ENCODE data around the gene SIPA1. TPM values are rescaled to one million over a fixed set of nuclear protein-coding genes. Genes with fewer than 3 reads are reported as not detected.

Gene SIPA1
- total RNA-seq, 2 donors from 2014 or later, result 39.9 to 46.8 TPM

GRCh38 chr11:65629579-65629978 lies 8.3 kb upstream of the SIPA1 start:
- peaks cover 46% of the 10 kb centered on the region for H3K36me3 Mint-ChIP-seq (ENCODE audit: low read depth)

GRCh38 chr11:65630215-65630614 lies 7.7 kb upstream of the SIPA1 start:
- H3K9ac ChIP-seq (ENCODE audit: extremely low read depth, low read length, poor library complexity, severe bottlenecking), result no peak overlapping the region
- H3K27ac ChIP-seq (ENCODE audit: low read depth, low read length), result no peak overlapping the region
- no peaks in the 10 kb centered on the region for H3K9me3 ChIP-seq (ENCODE audit: control insufficient read depth, low read length)
- Mint-ChIP-seq H3K27me3 (ENCODE audit: insufficient read depth) (no peaks in the 10 kb centered on the region), H3K4me1 (no peaks in the 10 kb centered on the region), H3K27ac (no peak overlapping the region), H3K9me3 (no peaks in the 10 kb centered on the region), H3K36me3 (ENCODE audit: low read depth) (peaks cover 50% of the 10 kb centered on the region), H3K4me3 (no peak overlapping the region)
- H3K4me3 ChIP-seq (ENCODE audit: low read length), result no peak overlapping the region
- peaks cover 68% of the 10 kb centered on the region for H3K36me3 ChIP-seq (ENCODE audit: control insufficient read depth, insufficient read depth, low read length)
- no peak for TF ChIP-seq CTCF (conservative IDR thresholded peaks at IDR 0.05)
- 93 to 97% methylated on average over 10 to 11 of the region's 11 CpGs for WGBS, 2 experiments (ENCODE audit: insufficient coverage in 1 of 2, insufficient read length in 1 of 2)
- H3K4me1 ChIP-seq (ENCODE audit: control insufficient read depth, insufficient read depth, low read length), result no peaks in the 10 kb centered on the region
- no peak for DNase-seq
- H3K27me3 ChIP-seq (ENCODE audit: control insufficient read depth, insufficient read depth, low read length, poor library complexity, severe bottlenecking), result no peaks in the 10 kb centered on the region

More at GRCh38 chr11:65629579-65629978, 8.3 kb upstream of the SIPA1 start:
- DNase-seq, result no peak
- Histone ChIP-seq H3K9ac (ENCODE audit: extremely low read depth, low read length, poor library complexity, severe bottlenecking) (no peak overlapping the region), H3K4me1 (ENCODE audit: control insufficient read depth, insufficient read depth, low read length) (no peaks in the 10 kb centered on the region), H3K27me3 (ENCODE audit: control insufficient read depth, insufficient read depth, low read length, poor library complexity, severe bottlenecking) (no peaks in the 10 kb centered on the region), H3K9me3 (ENCODE audit: control insufficient read depth, low read length) (no peaks in the 10 kb centered on the region), H3K27ac (ENCODE audit: low read depth, low read length) (no peak overlapping the region), H3K36me3 (ENCODE audit: control insufficient read depth, insufficient read depth, low read length) (peaks cover 61% of the 10 kb centered on the region), H3K4me3 (ENCODE audit: low read length) (no peak overlapping the region)
- H3K9me3 Mint-ChIP-seq, result no peaks in the 10 kb centered on the region
- H3K4me1 Mint-ChIP-seq, result no peaks in the 10 kb centered on the region
- WGBS, 2 experiments (ENCODE audit: insufficient coverage in 1 of 2, insufficient read length in 1 of 2), result 95 to 96% methylated on average over 13 to 14 of the region's 14 CpGs
- no peak overlapping the region for H3K27ac Mint-ChIP-seq
- no peaks in the 10 kb centered on the region for H3K27me3 Mint-ChIP-seq (ENCODE audit: insufficient read depth)
- no peak overlapping the region for H3K4me3 Mint-ChIP-seq
- no peak for TF ChIP-seq CTCF (conservative IDR thresholded peaks at IDR 0.05)

GRCh38 chr11:65633390-65634108 lies 4.4 kb upstream of the SIPA1 start:
- Histone ChIP-seq H3K9ac (ENCODE audit: extremely low read depth, low read length, poor library complexity, severe bottlenecking) (no peak overlapping the region), H3K27ac (ENCODE audit: low read depth, low read length) (no peak overlapping the region), H3K27me3 (ENCODE audit: control insufficient read depth, insufficient read depth, low read length, poor library complexity, severe bottlenecking) (no peaks in the 10 kb centered on the region), H3K4me3 (ENCODE audit: low read length) (no peak overlapping the region), H3K36me3 (ENCODE audit: control insufficient read depth, insufficient read depth, low read length) (peaks cover 62% of the 10 kb centered on the region), H3K4me1 (ENCODE audit: control insufficient read depth, insufficient read depth, low read length) (no peaks in the 10 kb centered on the region), H3K9me3 (ENCODE audit: control insufficient read depth, low read length) (no peaks in the 10 kb centered on the region)
- peaks cover 33% of the 10 kb centered on the region for H3K36me3 Mint-ChIP-seq (ENCODE audit: low read depth)
- no peak overlapping the region for H3K27ac Mint-ChIP-seq
- DNase-seq, result no peak
- no peaks in the 10 kb centered on the region for H3K27me3 Mint-ChIP-seq (ENCODE audit: insufficient read depth)
- no peak overlapping the region for H3K4me3 Mint-ChIP-seq
- no peaks in the 10 kb centered on the region for H3K9me3 Mint-ChIP-seq
- no peak for TF ChIP-seq CTCF (conservative IDR thresholded peaks at IDR 0.05)
- WGBS, 2 experiments (ENCODE audit: insufficient coverage in 1 of 2, insufficient read length in 1 of 2), result 91 to 93% methylated on average over 16 to 20 of the region's 20 CpGs
- H3K4me1 Mint-ChIP-seq, result peaks cover 9% of the 10 kb centered on the region

All from endodermal cell (in vitro differentiated cells).